Stimulated activated CD4-positive, alpha-beta T cell treated with anti-CD3 and anti-CD28 coated beads, Interleukin-15, amount 100 ng/mL, for 48 hours (primary cell): Measurements from ENCODE around the gene RFC5.
"Not testable (repeated sequence)": the region's sequence is repeated elsewhere in the genome, so short reads cannot be mapped to it uniquely, and the experiment has no call there.

Source experiments
- DNase-seq, 2 donors: peaks; one replicate each; pipeline ENCODE4 v3.0.0-alpha.2; 2020; ENCODE audit warnings: low read depth in 2 of 2

RFC5 gene

GRCh38 chr12:118016424-118017264 is at the start of gene RFC5:
TSS of gene RFC5 (plus strand) at chr12:118016703. CDS start at chr12:118016828, 125 bp downstream.
- peak; percentile 95 to 97 for DNase-seq

DNA sequence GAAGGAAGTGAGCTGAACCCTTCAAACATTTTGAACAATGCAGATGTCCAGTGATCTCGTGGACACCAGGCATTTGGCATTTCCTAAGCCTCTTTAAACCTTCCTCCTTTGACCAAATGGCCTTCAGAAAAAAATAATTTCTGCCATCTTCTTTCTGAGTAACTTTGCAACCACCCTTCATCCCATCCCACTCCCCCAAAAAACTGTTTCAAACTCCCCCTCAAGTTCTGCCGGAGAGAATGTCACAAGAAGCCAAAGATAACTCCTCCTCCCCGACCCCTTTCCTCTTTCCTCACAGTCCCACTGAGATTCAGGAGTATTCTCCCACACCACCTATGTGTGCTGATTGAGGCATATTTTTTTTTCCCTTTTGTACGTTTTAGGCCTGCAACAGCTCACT is 49.5 kb upstream of the RFC5 start:
- DNase-seq = no peak

GRCh38 chr12:117967512-117967911 is 49.0 kb upstream of the RFC5 start:
- DNase-seq = no peak

GRCh38 chr12:117968151-117968789 is 48.2 kb upstream of the RFC5 start:
- no peak for DNase-seq

DNA sequence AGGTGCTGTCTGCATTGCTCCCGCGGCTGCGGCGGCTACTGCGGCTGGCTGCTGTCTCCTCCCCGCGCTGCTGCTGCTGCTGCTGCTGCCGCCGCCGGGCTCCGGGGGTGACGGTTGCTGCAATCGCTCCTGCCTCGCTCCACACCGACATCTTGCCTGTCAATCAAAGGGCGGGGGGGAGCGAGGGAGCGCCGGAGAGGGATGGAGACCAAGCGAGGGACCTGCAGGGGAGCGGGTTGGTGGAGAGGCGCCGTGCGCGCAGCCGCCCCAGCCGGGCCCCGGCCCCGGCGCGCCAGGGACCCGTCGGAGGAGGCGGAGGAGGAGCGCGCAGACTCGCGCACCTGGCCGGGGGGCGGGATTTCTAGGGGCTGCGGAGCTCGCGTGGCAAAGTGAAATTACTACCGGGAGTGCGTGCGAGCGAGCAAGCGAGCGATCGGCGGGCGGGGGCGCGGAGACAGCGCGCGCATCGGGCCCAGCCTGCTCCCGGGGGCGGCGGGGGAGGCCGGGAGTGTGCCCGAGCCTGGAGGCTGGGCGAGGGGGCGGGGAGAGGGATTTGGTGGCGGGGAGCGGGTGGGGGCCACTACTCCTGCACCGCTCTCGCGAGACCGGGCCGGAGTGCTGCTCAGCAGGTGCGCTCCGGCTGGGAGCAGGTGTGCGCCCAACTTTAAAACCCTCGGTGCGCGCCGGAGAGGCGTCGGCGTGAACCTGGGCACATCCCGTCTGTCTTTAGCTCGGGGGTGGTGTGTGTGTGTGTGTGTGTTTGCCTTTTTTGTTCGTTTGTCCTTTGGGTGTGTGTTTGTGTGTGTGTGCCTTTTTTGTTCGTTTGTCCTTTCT is 47.5 kb upstream of the RFC5 start, which contains the start of gene KSR2:
TSS of gene KSR2 (minus strand) at position 165 of the 834 bp plus-strand sequence. CDS start 735 bp downstream, outside the sequence.
- peak; percentile 45 to 56 for DNase-seq

DNA sequence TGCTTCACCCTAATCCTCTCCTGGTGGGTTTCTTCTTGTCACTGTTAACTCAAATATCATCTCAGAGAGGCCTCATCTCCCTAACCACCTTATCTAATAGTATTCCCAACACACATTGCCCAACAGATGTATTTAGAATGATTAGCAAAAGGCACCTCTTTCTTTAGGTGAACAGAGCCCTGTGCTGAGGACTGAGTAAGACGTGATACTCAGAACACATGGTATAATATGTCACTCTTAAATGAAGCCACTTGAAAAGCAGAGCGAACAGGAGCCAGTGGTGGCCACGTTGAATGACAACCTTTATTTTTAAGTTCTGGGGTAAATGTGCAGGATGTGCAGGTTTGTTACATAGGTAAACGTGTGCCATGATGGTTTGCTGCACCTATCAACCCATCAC is 46.2 kb upstream of the RFC5 start:
- DNase-seq = no peak

DNA sequence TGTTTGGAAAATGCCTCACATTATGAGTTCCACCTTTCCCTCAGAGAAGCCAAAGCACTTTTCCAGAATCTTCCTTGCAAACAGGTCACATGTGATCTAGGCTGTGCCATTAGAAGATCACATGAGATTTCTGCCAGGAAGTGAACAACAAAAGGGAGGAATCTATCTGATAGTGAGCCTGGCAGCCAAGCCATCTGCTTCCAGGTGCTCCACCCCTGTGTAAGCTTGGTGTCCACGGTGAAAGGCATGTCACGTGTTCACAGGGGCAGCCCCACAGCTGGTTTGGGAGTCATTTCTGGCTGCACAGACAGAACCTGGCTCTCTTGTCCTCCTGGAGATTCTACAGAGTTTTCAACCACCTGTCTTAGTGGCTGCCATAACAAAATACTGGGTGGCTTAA is 44.2 kb upstream of the RFC5 start:
- DNase-seq = no peak

GRCh38 chr12:117975006-117975405 is 41.5 kb upstream of the RFC5 start:
- no peak for DNase-seq

DNA sequence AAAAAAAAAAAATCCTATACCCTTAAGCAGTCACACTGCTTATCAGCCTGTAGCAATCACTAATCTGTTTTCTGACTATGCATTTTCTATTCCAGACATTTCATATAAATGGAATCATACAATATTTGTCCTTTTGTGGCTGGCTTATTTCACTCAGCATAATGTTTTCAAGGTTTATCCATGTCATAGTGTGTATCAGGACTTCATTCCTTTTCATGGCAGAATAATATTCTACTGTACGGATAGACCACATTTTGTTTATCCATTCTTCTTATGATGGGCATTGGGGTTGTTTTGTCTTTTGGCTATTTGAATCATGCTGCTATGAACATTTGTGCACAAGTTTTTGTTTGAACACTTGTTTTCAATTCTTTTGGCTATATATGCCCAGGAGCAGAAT is 39.1 kb upstream of the RFC5 start:
- DNase-seq = no peak

- DNase-seq = no peak
These were observed 35.9 kb upstream of the RFC5 start for GRCh38 chr12:117980616-117981015.

DNA sequence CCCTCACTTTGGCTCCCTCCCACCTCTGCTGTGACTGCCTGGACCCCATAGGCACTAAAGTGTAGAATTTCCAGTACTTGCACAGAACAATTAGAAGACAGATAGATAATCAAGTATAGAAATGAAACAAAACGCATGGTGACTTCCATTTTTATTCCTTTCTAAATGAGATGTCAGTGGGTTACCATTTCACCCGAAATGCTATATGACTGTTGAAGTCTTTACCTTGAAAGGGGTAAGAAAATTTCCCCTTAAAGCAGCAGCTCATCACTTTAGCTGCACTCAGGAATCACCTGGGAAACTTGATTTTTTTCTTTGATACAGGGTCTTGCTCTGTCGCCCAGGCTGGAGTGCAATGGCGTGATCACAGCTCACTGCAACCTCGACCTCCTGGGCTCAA is 35.2 kb upstream of the RFC5 start:
- no peak for DNase-seq

DNA sequence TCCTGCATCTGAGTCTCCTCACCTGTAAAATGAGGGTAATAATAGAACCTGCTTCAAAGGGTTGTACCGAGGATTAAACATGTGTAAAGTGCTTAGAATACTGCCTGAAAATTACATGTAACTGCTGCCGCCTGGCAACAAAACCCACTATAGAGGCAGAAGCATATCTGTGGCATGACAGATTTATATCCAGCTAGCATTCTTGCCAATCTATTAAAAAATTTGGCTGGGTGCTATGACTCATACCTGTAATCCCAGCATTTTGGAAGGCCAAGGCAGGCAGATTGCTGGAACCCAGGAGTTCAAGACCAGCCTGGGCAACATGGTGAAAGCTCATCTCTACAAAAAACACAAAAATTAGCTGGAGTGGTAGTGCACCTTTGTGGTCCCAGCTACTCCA is 31.3 kb upstream of the RFC5 start:
- no peak for DNase-seq

GRCh38 chr12:117986705-117987469 is 29.6 kb upstream of the RFC5 start:
- DNase-seq = no peak

DNA sequence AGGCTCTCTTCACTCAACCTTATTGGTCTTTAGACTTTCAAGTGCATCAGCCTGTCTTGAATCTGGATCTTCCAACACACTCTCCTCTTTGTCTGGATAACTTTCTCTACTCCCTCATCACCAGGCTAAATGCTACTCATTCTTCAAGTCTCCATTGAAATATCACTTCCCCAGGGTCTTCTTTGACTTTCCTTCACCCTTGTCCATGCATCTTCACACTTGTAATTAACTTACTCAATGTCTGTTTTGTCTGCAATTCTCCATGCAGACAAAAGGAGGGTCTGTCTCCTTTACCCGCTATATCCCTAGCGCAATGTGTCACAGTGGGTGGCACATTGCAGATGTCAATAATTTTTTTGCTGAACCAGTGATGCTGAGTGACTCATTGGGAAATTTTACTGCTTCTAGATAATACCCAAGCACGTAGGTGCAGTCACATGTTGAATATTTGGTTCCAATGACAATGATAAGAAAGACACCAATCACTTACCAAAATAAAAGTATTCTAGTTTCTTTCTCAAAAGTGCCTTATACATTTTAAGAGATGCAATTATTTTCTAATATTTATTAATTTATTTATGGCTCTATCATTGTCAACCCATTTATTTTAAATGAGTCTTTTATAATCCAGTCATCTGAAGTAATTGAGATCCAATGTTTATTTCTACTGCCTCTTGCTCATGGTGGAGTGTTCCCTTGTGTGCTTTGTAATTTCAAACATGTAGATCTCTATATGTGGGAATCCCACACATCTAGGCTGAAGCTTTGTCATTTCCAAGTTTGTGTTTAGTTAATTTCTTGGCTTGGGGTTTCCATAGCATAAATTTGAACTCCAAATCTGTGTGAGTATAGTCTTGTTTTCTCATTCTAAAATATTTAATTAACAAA is 21.7 kb upstream of the RFC5 start:
- no peak for DNase-seq

DNA sequence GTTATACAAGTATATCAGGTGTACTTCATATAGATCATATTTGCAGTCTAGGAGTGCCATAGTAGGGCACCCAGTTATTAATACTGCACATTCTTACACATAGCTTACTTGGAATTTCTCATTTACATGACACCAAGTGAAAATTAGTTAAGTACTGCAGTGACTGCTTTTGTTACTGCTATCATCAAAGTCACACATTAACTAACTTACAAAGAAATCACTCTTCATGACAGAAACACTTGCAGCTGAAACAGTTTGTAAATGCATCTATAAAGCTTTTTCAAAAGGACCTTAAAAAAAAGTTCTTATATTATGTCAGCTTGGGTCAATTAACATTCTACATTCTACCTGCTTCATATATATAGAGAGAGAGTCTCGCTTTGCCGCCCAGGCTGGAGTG is 17.8 kb upstream of the RFC5 start:
- no peak for DNase-seq

DNA sequence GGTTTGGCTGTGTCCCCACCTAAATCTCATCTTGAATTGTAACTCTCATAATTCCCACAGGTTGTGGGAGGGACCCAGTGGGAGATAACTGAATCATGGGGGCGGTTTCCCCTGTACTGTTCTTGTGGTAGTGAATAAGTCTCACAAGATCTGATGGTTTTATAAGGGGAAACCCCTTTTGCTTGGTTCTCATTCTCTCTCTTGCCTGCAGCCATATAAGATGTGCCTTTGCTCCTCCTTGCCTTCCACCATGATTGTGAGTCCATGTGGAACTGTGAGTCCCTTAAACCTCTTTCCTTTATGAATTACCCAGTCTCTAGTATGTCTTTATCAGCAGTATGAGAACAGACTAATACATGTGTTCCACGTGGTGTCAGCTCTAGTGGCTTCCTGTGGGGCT is 16.7 kb upstream of the RFC5 start:
- not testable (repeated sequence) for DNase-seq

DNA sequence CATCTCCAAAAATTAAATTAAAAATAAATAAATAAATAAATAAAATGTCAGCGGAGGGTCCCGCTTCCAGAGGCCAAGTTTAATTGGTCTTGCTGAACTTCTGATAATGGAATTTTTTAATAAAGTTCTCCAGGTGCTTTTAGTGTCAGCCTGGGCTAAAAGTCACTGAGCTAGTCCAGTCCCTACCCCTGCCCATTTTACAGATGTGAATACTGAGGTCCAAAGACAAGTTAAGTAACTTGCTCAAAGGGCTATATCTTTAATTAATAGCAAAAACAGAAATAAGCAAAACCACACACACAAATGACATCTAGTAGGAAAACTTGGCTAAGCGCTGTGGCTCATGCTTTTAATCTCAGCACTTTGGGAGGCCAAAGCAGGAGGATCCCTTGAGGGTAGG is 5.6 kb upstream of the RFC5 start:
- no peak for DNase-seq

DNA sequence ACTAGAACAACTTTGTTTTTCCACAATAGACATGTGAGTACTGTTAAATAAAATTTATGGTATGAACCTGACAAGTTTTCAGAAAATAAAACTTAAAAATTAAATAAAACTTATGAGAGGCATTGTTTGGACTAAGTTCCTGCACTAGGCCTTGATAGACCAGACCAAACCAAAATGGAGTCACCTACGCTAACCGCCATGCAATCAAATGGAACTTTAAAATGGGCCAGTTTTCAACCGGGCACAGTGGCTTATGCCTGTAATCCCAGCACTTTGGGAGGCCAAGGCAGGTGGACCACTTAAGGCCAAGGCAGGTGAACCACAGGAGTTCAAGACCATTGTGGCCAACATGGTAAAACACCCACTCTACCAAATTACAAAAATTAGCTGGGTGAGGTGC is 5.1 kb upstream of the RFC5 start:
- DNase-seq = no peak

DNA sequence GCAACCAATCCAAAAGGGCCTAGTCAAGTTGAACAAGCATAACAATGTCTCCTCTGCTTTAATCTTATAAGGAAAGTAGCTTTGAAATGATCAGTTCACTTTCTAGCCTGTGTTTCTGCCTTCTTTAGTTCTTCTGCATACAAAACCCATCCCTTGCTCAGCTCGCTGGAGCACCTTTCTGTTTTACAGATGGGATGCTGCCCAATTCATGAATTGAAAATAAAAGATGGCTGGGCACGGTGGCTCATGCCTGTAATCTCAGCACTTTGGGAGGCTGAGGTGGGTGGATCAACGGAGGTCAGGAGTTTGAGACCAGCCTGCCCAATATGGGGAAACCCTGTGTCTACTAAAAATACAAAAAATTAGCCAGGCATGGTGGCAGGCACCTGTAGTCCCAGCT is 4.5 kb upstream of the RFC5 start:
- no peak for DNase-seq

DNA sequence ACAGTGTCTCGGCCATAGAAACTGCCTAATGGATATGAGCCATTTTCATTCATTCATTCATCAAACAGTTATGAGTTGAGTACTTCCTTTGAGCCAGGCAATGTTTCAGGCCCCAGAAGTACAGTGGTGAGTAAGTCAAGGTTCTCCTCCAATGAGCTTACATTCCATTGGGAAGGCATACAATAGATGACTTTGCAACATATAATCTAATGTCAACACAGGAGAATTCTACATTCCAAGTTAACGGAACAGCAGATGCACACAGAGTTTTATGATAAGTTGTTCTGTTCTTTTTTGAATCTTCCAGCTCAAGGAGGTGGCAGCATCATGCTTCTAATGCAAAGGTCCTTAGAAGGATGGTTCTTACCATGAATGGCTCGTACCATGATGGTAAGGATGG is 3.2 kb upstream of the RFC5 start:
- no peak for DNase-seq

DNA sequence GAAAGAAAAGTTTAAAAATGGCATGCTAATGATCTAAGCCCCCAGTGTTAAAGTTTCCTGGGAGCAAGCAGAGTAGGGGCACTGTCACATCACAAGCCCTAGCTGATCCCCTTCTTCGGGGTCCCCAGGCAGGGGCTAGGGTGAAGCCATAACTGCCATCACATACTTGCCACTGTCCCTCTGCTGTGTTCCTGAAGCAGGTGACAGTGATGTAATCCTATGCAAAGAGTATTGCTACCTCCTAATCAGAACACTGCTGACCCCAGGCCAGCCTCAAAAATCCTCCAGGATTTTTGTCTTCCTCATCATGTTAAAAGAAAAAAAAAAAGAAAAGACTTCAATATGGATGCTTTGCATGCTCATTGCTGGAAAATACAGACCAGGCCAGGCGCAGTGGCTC is 1.2 kb upstream of the RFC5 start:
- no peak for DNase-seq
